Keratinocyte (primary cell): ENCODE data around the gene TPD52L1. TPM values are rescaled to one million over a fixed set of nuclear protein-coding genes. Genes with fewer than 3 reads are reported as not detected.

Experiments used
- DNase-seq: peaks from one replicate; pipeline ENCODE4 v3.0.0-alpha.2; 2011; ENCODE audit warnings: low read depth, missing footprints, low spot score
- FAIRE-seq: peaks from 2 replicates; lab custom pipeline; 2011; peaks lifted over from hg19 to GRCh38; lab: Jason Lieb, UNC
- H2AFZ ChIP-seq: 2 replicates; pipeline ENCODE4 v1.6.0; 2012; ENCODE audit warnings: low read length, control low read depth, inconsistent platforms; ENCODE audit not compliant: control insufficient read depth
- H3K27ac ChIP-seq: 2 replicates; pipeline ENCODE4 v1.5.1; 2011; ENCODE audit warnings: low read length; ENCODE audit not compliant: control insufficient read depth, insufficient read depth
- H3K27me3 ChIP-seq: 3 replicates; pipeline ENCODE4 v1.6.0; 2011; ENCODE audit warnings: low read length; ENCODE audit not compliant: control insufficient read depth, insufficient read depth; ENCODE audit errors: extremely low read depth
- H3K36me3 ChIP-seq, 2 experiments: 2 replicates in 1 of 2; 3 replicates in 1 of 2; pipeline ENCODE4 v1.5.1; 2011; ENCODE audit warnings: low read length in 2 of 2, mild to moderate bottlenecking in 1 of 2; ENCODE audit not compliant: control insufficient read depth in 2 of 2, insufficient read depth in 2 of 2; ENCODE audit errors: extremely low read depth in 1 of 2
- H3K4me1 ChIP-seq: 3 replicates; pipeline ENCODE4 v1.5.1; 2011; ENCODE audit warnings: low read length; ENCODE audit not compliant: control insufficient read depth, insufficient read depth; ENCODE audit errors: extremely low read depth
- H3K4me2 ChIP-seq: 3 replicates; pipeline ENCODE4 v1.6.0; 2011; ENCODE audit warnings: low read depth, low read length; ENCODE audit not compliant: control insufficient read depth, insufficient read depth; ENCODE audit errors: extremely low read depth
- H3K4me3 ChIP-seq, 3 experiments: fragments of 200-600 bp in 1 of 3; sonication (generic) in 1 of 3; 2 replicates in 2 of 3; 3 replicates in 1 of 3; pipeline ENCODE4 v1.5.1; 2011 to 2016; ENCODE audit warnings: low read length in 3 of 3, mild to moderate bottlenecking in 3 of 3, control low read depth in 2 of 3, inconsistent platforms in 1 of 3, low read depth in 1 of 3, mixed read lengths in 1 of 3, mixed run types in 1 of 3, moderate library complexity in 1 of 3; ENCODE audit not compliant: control insufficient read depth in 2 of 3, insufficient read depth in 2 of 3; ENCODE audit errors: extremely low read depth in 1 of 3
- H3K79me2 ChIP-seq: 2 replicates; pipeline ENCODE4 v1.6.0; 2012; ENCODE audit warnings: low read length; ENCODE audit not compliant: control insufficient read depth, insufficient read depth
- H3K9ac ChIP-seq: 3 replicates; pipeline ENCODE4 v1.6.0; 2011; ENCODE audit warnings: low read length; ENCODE audit not compliant: control insufficient read depth, insufficient read depth; ENCODE audit errors: extremely low read depth
- H3K9me1 ChIP-seq: 3 replicates; pipeline ENCODE4 v1.6.0; 2011; ENCODE audit warnings: low read length; ENCODE audit not compliant: control insufficient read depth, insufficient read depth; ENCODE audit errors: extremely low read depth
- H3K9me3 ChIP-seq: 2 replicates; pipeline ENCODE4 v1.5.1; 2012; ENCODE audit warnings: low read depth, low read length; ENCODE audit not compliant: control insufficient read depth
- H4K20me1 ChIP-seq: 3 replicates; pipeline ENCODE4 v1.6.0; 2011; ENCODE audit warnings: low read length; ENCODE audit not compliant: control insufficient read depth, insufficient read depth; ENCODE audit errors: extremely low read depth
- CTCF ChIP-seq, 3 experiments: IDR thresholded peaks in 1 of 3; conservative IDR thresholded peaks in 1 of 3; optimal IDR thresholded peaks in 1 of 3; 2 replicates in 2 of 3; 3 replicates in 1 of 3; pipeline versions ENCODE3 to v1.5.1; 2011; ENCODE audit warnings: low read length in 3 of 3, mild to moderate bottlenecking in 3 of 3, moderate library complexity in 2 of 3, control low read depth in 1 of 3, inconsistent platforms in 1 of 3; ENCODE audit not compliant: insufficient read depth in 2 of 3; ENCODE audit errors: extremely low read depth in 1 of 3
- EZH2 ChIP-seq: IDR thresholded peaks from one replicate; pipeline ENCODE4 v1.6.1; 2012; ENCODE audit warnings: inconsistent platforms, mild to moderate bottlenecking, low read length, moderate library complexity
- dilution Hi-C: fragments of 300-500 bp; cut with MboI; formaldehyde crosslinking; loops from one replicate; pipeline ENCODE4 v1.7.0; 2020; ENCODE audit warnings: low sequenced_read_pairs; ENCODE audit not compliant: extremely low pct_ligation_motif_present
- polyA plus RNA-seq, 5 experiments: library from polyadenylated mRNA; depleted of rRNA in 3 of 5; stranded (reverse) in 3 of 5; stranded (forward) in 1 of 5; unstranded in 1 of 5; fragments of >200 nt; gene quantifications; 1 replicate in 1 of 5; 2 replicates in 3 of 5; 3 replicates in 1 of 5; pipeline versions ENCODE4 v1.2.1 to v1.2.3, GENCODE V29; 2011 to 2012; ENCODE audit warnings: missing spikeins in 2 of 5, low read depth in 1 of 5, low replicate concordance in 1 of 5

The TPD52L1 gene
- polyA plus RNA-seq, 1 donor (not counting 4 experiments of a cell fraction or from before 2014, with no cell fraction given): 135 TPM

- TF ChIP-seq EZH2 (no peak), CTCF (optimal IDR thresholded peaks at IDR 0.05 in 1 of 3, IDR thresholded peaks at IDR 0.05 in 1 of 3, conservative IDR thresholded peaks at IDR 0.05 in 1 of 3; ENCODE audit: extremely low read depth in 1 of 3, insufficient read depth in 2 of 3, low read length in 3 of 3) (no peak)
- Histone ChIP-seq H3K4me2 (no peak overlapping the region), H3K9ac (no peak overlapping the region), H3K36me3 (peaks cover 5 to 17% of the 10 kb centered on the region in 2 experiments), H3K79me2 (no peaks in the 10 kb centered on the region), H2AFZ (no peak overlapping the region), H3K9me1 (no peaks in the 10 kb centered on the region), H3K4me1 (peaks cover 12% of the 10 kb centered on the region), H3K4me3 (no peak overlapping the region), H4K20me1 (no peaks in the 10 kb centered on the region), H3K9me3 (no peaks in the 10 kb centered on the region), H3K27ac (no peak overlapping the region), H3K27me3 (no peaks in the 10 kb centered on the region)
- DNase-seq: no peak
- no peak for FAIRE-seq
- dilution Hi-C loops: no loop called here
These were observed 119.7 kb downstream of the TPD52L1 start for GRCh38 chr6:125273251-125273650.

GRCh38 chr6:125273965-125274364, 120.4 kb downstream of the TPD52L1 start:
- Histone ChIP-seq H3K4me3 (no peak overlapping the region), H3K4me1 (peaks cover 12% of the 10 kb centered on the region), H3K9me1 (no peaks in the 10 kb centered on the region), H3K79me2 (no peaks in the 10 kb centered on the region), H3K36me3 (peaks cover 5 to 17% of the 10 kb centered on the region in 2 experiments), H3K27me3 (no peaks in the 10 kb centered on the region), H3K27ac (peak overlapping the region; percentile 40), H2AFZ (peak overlapping the region; percentile 7), H3K4me2 (peak overlapping the region; percentile 1), H4K20me1 (no peaks in the 10 kb centered on the region), H3K9ac (no peak overlapping the region), H3K9me3 (no peaks in the 10 kb centered on the region)
- TF ChIP-seq EZH2 (no peak), CTCF (optimal IDR thresholded peaks at IDR 0.05 in 1 of 3, IDR thresholded peaks at IDR 0.05 in 1 of 3, conservative IDR thresholded peaks at IDR 0.05 in 1 of 3; ENCODE audit: extremely low read depth in 1 of 3, insufficient read depth in 2 of 3, low read length in 3 of 3) (peak in 1 of 3 experiments; percentile 60)
- DNase-seq (peak; percentile 86), FAIRE-seq (peak; percentile 92)
- dilution Hi-C loops: no loop called here
